HepG2 (cell line): ENCODE measurements around the gene ATP13A4. TPM values are rescaled to one million over a fixed set of nuclear protein-coding genes. Genes with fewer than 3 reads are reported as not detected.

Source experiments
- BRCA1 ChIP-seq: sonication (generic); formaldehyde crosslinking; IDR thresholded peaks from 2 replicates; pipeline ENCODE4 v1.4.0; 2020; ENCODE audit warnings: missing genetic modification reagents
- CBX5 ChIP-seq: sonication (generic); formaldehyde crosslinking; IDR thresholded peaks from 2 replicates; pipeline ENCODE4 v1.4.0; 2020; ENCODE audit warnings: missing genetic modification reagents, borderline replicate concordance
- ELF1 ChIP-seq: sonication (generic); formaldehyde crosslinking; IDR thresholded peaks from 2 replicates; pipeline ENCODE4 v1.4.0; 2020; ENCODE audit warnings: missing genetic modification reagents
- HMG20A ChIP-seq: IDR thresholded peaks from 2 replicates; pipeline ENCODE4 v1.6.1; 2016; ENCODE audit warnings: borderline replicate concordance
- NCOA1 ChIP-seq: sonication (generic); formaldehyde crosslinking; IDR thresholded peaks from 2 replicates; pipeline ENCODE4 v1.9.0; 2021; ENCODE audit warnings: missing genetic modification reagents
- PRMT3 ChIP-seq: sonication (generic); formaldehyde crosslinking; IDR thresholded peaks from 2 replicates; pipeline ENCODE4 v1.8.1; 2022; ENCODE audit warnings: low read depth, mild to moderate bottlenecking, moderate library complexity, missing genetic modification reagents, borderline replicate concordance
- RBM39 ChIP-seq: fragments of 200-400 bp; formaldehyde crosslinking; IDR thresholded peaks from one replicate; pipeline ENCODE4 v1.6.1; 2018; ENCODE audit warnings: antibody characterized with exemption, mild to moderate bottlenecking, low read depth, low read length; ENCODE audit not compliant: poor library complexity, severe bottlenecking
- RFXANK ChIP-seq: IDR thresholded peaks from 2 replicates; pipeline ENCODE4 v1.6.1; 2016
- RNF219 ChIP-seq: sonication (generic); formaldehyde crosslinking; IDR thresholded peaks from 2 replicates; pipeline ENCODE4 v1.5.0; 2020; ENCODE audit warnings: mild to moderate bottlenecking, missing genetic modification reagents
- SMAD9 ChIP-seq: sonication (generic); formaldehyde crosslinking; IDR thresholded peaks from 2 replicates; pipeline ENCODE4 v1.5.1; 2020; ENCODE audit warnings: mild to moderate bottlenecking, missing genetic modification reagents
- TERF1 ChIP-seq: sonication (generic); formaldehyde crosslinking; IDR thresholded peaks from 2 replicates; pipeline ENCODE4 v1.8.0; 2022; ENCODE audit warnings: mild to moderate bottlenecking, missing genetic modification reagents, moderate library complexity
- XRCC5 ChIP-seq: fragments of 200-400 bp; formaldehyde crosslinking; optimal IDR thresholded peaks from 2 replicates; pipeline ENCODE3; 2017; ENCODE audit warnings: mild to moderate bottlenecking, low read length
- ZBED4 ChIP-seq: sonication (generic); formaldehyde crosslinking; IDR thresholded peaks from 2 replicates; pipeline ENCODE4 v1.4.0; 2020; ENCODE audit warnings: missing genetic modification reagents, borderline replicate concordance
- ZBTB42 ChIP-seq: sonication (generic); formaldehyde crosslinking; IDR thresholded peaks from 2 replicates; pipeline ENCODE4 v1.5.0; 2020; ENCODE audit warnings: mild to moderate bottlenecking, missing genetic modification reagents
- ZNF124 ChIP-seq: sonication (generic); formaldehyde crosslinking; IDR thresholded peaks from 2 replicates; pipeline ENCODE4 v1.4.0; 2020; ENCODE audit warnings: missing genetic modification reagents
- ZNF280D ChIP-seq: sonication (generic); formaldehyde crosslinking; IDR thresholded peaks from 2 replicates; pipeline ENCODE4 v1.5.1; 2020; ENCODE audit warnings: mild to moderate bottlenecking, missing genetic modification reagents
- ZNF3 ChIP-seq: IDR thresholded peaks from 2 replicates; pipeline ENCODE4 v1.7.0; 2017; ENCODE audit warnings: inconsistent platforms
- ZNF30 ChIP-seq: sonication (generic); formaldehyde crosslinking; IDR thresholded peaks from 2 replicates; pipeline ENCODE4 v1.5.0; 2020; ENCODE audit warnings: mild to moderate bottlenecking, missing genetic modification reagents
- ZNF564 ChIP-seq: sonication (generic); formaldehyde crosslinking; IDR thresholded peaks from 2 replicates; pipeline ENCODE4 v1.8.1; 2023; ENCODE audit warnings: mild to moderate bottlenecking, missing genetic modification reagents
- polyA plus RNA-seq, 8 experiments: library from polyadenylated mRNA; depleted of rRNA in 3 of 8; stranded (reverse) in 7 of 8; unstranded in 1 of 8; fragments of >200 nt; fragmentation: Illumina TruSeq in 4 of 8; extraction: Trizol in 4 of 8; gene quantifications; 2 replicates each; pipeline versions ENCODE4 v1.2.1 to v1.2.3, GENCODE V29; 2011 to 2016; ENCODE audit warnings: low read depth in 4 of 8, missing spikeins in 1 of 8, mixed read lengths in 1 of 8; ENCODE audit not compliant: insufficient read depth in 1 of 8
- total RNA-seq, 5 experiments: library from RNA; depleted of rRNA; stranded (reverse); fragments of >200 nt; fragmentation: Illumina TruSeq; extraction: Trizol; gene quantifications; 2 replicates each; pipeline ENCODE4 v1.2.3, GENCODE V29; 2016; ENCODE audit warnings: low read depth in 1 of 5

The ATP13A4 gene
- total and polyA plus RNA-seq, 2 of the 13 experiments (the other 11 are each of a cell fraction or from before 2014, with no cell fraction given): 0.01 to 0.07 TPM

GRCh38 chr3:193592841-193593667 is 38.4 kb upstream of the ATP13A4 start, which contains the start of gene OPA1 (continued):
- no peak for TF ChIP-seq TERF1 (CRISPR knock-in tag)
- TF ChIP-seq RNF219 (CRISPR knock-in tag): 0 out of 2 replicates have a peak, but pooled peaks have one; percentile 22
- TF ChIP-seq ZNF564 (CRISPR knock-in tag): no peak
- TF ChIP-seq XRCC5: peak; percentile 95
- TF ChIP-seq HMG20A (CRISPR knock-in tag): peak; percentile 39; the same call in 1 of the 2 replicates
- no peak; the same call in 1 of the 2 replicates for TF ChIP-seq ZBTB42 (CRISPR knock-in tag)
- TF ChIP-seq CBX5 (CRISPR knock-in tag): peak; percentile 99
- peak; percentile 94 for TF ChIP-seq ZNF124 (CRISPR knock-in tag)
- no peak for TF ChIP-seq SMAD9 (CRISPR knock-in tag)
- TF ChIP-seq NCOA1 (CRISPR knock-in tag): peak; percentile 81; the same call in 1 of the 2 replicates
- TF ChIP-seq BRCA1 (CRISPR knock-in tag): peak; percentile 95
- TF ChIP-seq ELF1: peak; percentile 99
- peak; percentile 52; the same call in 1 of the 2 replicates for TF ChIP-seq RFXANK (CRISPR knock-in tag)
- TF ChIP-seq ZNF280D: peak; percentile 97
- TF ChIP-seq ZBED4 (CRISPR knock-in tag): peak; percentile 68; the same call in 1 of the 2 replicates
- TF ChIP-seq PRMT3 (CRISPR knock-in tag): no peak
- TF ChIP-seq ZNF30 (CRISPR knock-in tag): 0 out of 2 replicates have a peak, but pooled peaks have one; percentile 70
- peak; percentile 87 for TF ChIP-seq RBM39
- no peak; the same call in 1 of the 2 replicates for TF ChIP-seq ZNF3 (CRISPR knock-in tag)
